K562 (cell line): ENCODE data around the gene EFNA5. TPM values are rescaled to one million over a fixed set of nuclear protein-coding genes. Genes with fewer than 3 reads are reported as not detected.

Source experiments
- ATAC-seq: fragments of 200-7000 bp; cut with Tn5 transposase; 3 replicates; pipeline ENCODE4 v1.9.1; 2020; ENCODE audit warnings: moderate library complexity
- BruUV-seq: library from RNA; stranded (reverse); fragments of 400-500 nt; replicated peaks from 2 replicates; lab custom pipeline; 2021; lab: Mats Ljungman, UMichigan
- CTCF ChIA-PET: fragments of 300-600 bp; formaldehyde crosslinking; extraction: SDS; loops from one replicate; lab custom pipeline; 2021; ENCODE audit warnings: low intra/inter-chr PET ratio; lab: Yijun Ruan, JAX
- POLR2A ChIA-PET: fragments of 300-600, 350-650 bp; sonication (Branson Sonifier 250); formaldehyde crosslinking; extraction: SDS; loops from one replicate; lab custom pipeline; 2021; ENCODE audit warnings: antibody characterized with exemption, inconsistent platforms; lab: Yijun Ruan, JAX
- DNase-seq, 4 experiments: peaks; one replicate each; pipeline versions ENCODE4 v3.0.0 to v3.0.0-alpha.2; 2011 to 2018; ENCODE audit warnings: low spot score in 3 of 4, mixed read lengths in 3 of 4; ENCODE audit errors: extremely low read depth in 1 of 4
- FAIRE-seq: peaks from 2 replicates; lab custom pipeline; 2011; peaks lifted over from hg19 to GRCh38; lab: Jason Lieb, UNC
- H2AFZ ChIP-seq: 2 replicates; pipeline ENCODE4 v1.6.0; 2011; ENCODE audit warnings: low read depth, low read length, control low read depth, inconsistent platforms
- H3K27ac ChIP-seq: fragments of 200-600 bp; 3 replicates; pipeline ENCODE4 v1.8.0; 2011; ENCODE audit warnings: low read depth, mild to moderate bottlenecking, control low read depth, inconsistent platforms, low read length, moderate library complexity, mixed read lengths; ENCODE audit errors: extremely low read depth
- H3K27me3 ChIP-seq, 2 experiments: fragments of 300-600 bp in 1 of 2; 2 replicates in 1 of 2; 3 replicates in 1 of 2; pipeline versions ENCODE4 v1.6.0 to v1.8.0; 2011; ENCODE audit warnings: inconsistent platforms in 2 of 2, low read length in 2 of 2, mild to moderate bottlenecking in 1 of 2, mixed read lengths in 1 of 2, moderate library complexity in 1 of 2; ENCODE audit not compliant: control insufficient read depth in 2 of 2, insufficient read depth in 2 of 2
- H3K36me3 ChIP-seq: fragments of 300-600 bp; 3 replicates; pipeline ENCODE4 v1.8.0; 2011; ENCODE audit warnings: mild to moderate bottlenecking, low read length, inconsistent platforms; ENCODE audit not compliant: control insufficient read depth, insufficient read depth
- H3K4me1 ChIP-seq, 2 experiments: fragments of 200-600 bp in 1 of 2; replicated peaks in 1 of 2; 2 replicates in 1 of 2; 3 replicates in 1 of 2; pipeline versions ENCODE4 v1.5.1 to v1.8.0; 2011; ENCODE audit warnings: inconsistent platforms in 2 of 2, low read length in 2 of 2, mild to moderate bottlenecking in 1 of 2, mixed read lengths in 1 of 2, moderate library complexity in 1 of 2; ENCODE audit not compliant: control insufficient read depth in 2 of 2, insufficient read depth in 2 of 2
- H3K4me2 ChIP-seq: 2 replicates; pipeline ENCODE4 v1.6.1; 2011; ENCODE audit warnings: low read length, control low read depth, inconsistent platforms, mixed read lengths; ENCODE audit not compliant: insufficient read depth
- H3K4me3 ChIP-seq: fragments of 200-600 bp; sonication (generic), shearing (Covaris generic); 2 replicates; pipeline ENCODE4 v1.5.1; 2016; ENCODE audit warnings: control low read depth, inconsistent platforms
- H3K79me2 ChIP-seq: fragments of 200-600 bp; 3 replicates; pipeline ENCODE4 v1.8.0; 2011; ENCODE audit warnings: low read length, inconsistent platforms; ENCODE audit not compliant: control insufficient read depth, insufficient read depth
- H3K9ac ChIP-seq, 2 experiments: 2 replicates each; pipeline versions ENCODE4 v1.6.0 to v1.6.1; 2011; ENCODE audit warnings: low read depth in 2 of 2, low read length in 2 of 2, control low read depth in 1 of 2, inconsistent platforms in 1 of 2, mild to moderate bottlenecking in 1 of 2, mixed read lengths in 1 of 2; ENCODE audit not compliant: insufficient read depth in 1 of 2
- H3K9me1 ChIP-seq: one replicate; pipeline ENCODE4 v1.6.0; 2011; ENCODE audit warnings: inconsistent platforms, mild to moderate bottlenecking, low read length, moderate library complexity; ENCODE audit not compliant: control insufficient read depth, insufficient read depth
- H3K9me3 ChIP-seq: replicated peaks from 2 replicates; pipeline ENCODE4 v1.5.1; 2011; ENCODE audit warnings: low read depth, low read length, inconsistent platforms; ENCODE audit not compliant: control insufficient read depth, insufficient read depth
- H4K20me1 ChIP-seq: replicated peaks from 2 replicates; pipeline ENCODE4 v1.6.1; 2011; ENCODE audit warnings: low read length, inconsistent platforms, mixed read lengths; ENCODE audit not compliant: control insufficient read depth, insufficient read depth
- HLTF ChIP-seq: fragments of 450-650 bp; IDR thresholded peaks from 2 replicates; pipeline ENCODE4 v1.6.1; 2016
- ZNF23 ChIP-seq: fragments of 250-450 bp; sonication (Bioruptor Pico); IDR thresholded peaks from 2 replicates; pipeline ENCODE4 v1.4.0; 2020; ENCODE audit warnings: mild to moderate bottlenecking
- WGBS: fragments of 100-300 bp; shearing (Covaris generic); methylation state at CpG from one replicate; pipeline ENCODE4 v1.1.6; 2016; ENCODE audit warnings: low coverage, mixed read lengths; ENCODE audit not compliant: insufficient coverage; ENCODE audit errors: missing lambda C conversion rate; 5-methylcytosine and 5-hydroxymethylcytosine counted together
- in situ Hi-C: fragments of 300-500 bp; cut with MboI; formaldehyde crosslinking; loops from 4 replicates; pipeline ENCODE4 v1.15.0; 2018; ENCODE audit warnings: inconsistent platforms, mixed read lengths
- intact Hi-C: fragments of 100-400 bp; cut with micrococcal nuclease; formaldehyde crosslinking; loops from 2 replicates; pipeline ENCODE4 v1.14.2; 2022
- polyA plus RNA-seq, 8 experiments: library from polyadenylated mRNA; depleted of rRNA in 4 of 8; stranded (reverse) in 5 of 8; unstranded in 3 of 8; fragments of >200 nt; fragmentation: Nextera tagmentation in 2 of 8; fragmentation: Illumina TruSeq in 1 of 8; extraction: Ambion mirVana in 2 of 8; extraction: Trizol in 1 of 8; gene quantifications; 2 replicates each; pipeline versions ENCODE4 v1.2.1 to v1.2.3, GENCODE V29; 2011 to 2014; ENCODE audit warnings: inconsistent platforms in 1 of 8, missing spikeins in 1 of 8
- total RNA-seq, 7 experiments: library from RNA; depleted of rRNA in 6 of 7; stranded (reverse); fragments of >200 nt in 6 of 7; fragmentation: Illumina TruSeq in 2 of 7; extraction: Trizol in 2 of 7; gene quantifications; 2 replicates each; pipeline versions ENCODE4 v1.2.1 to v1.2.3, GENCODE V29; 2011 to 2021; ENCODE audit warnings: low replicate concordance in 1 of 7
- TF ChIP-seq, protein P1 (sequence below): fragments of 450-650 bp; IDR thresholded peaks from 2 replicates; pipeline ENCODE4 v1.6.1; 2016; ENCODE audit warnings: borderline replicate concordance
- TF ChIP-seq, protein P2 (sequence below): fragments of 250-450 bp; sonication (Bioruptor Pico); IDR thresholded peaks from 2 replicates; pipeline ENCODE4 v1.4.0; 2020
- TF ChIP-seq, protein P3 (sequence below): fragments of 450-650 bp; IDR thresholded peaks from one replicate; pipeline ENCODE4 v1.6.1; 2018; ENCODE audit warnings: mild to moderate bottlenecking, moderate library complexity; ENCODE audit not compliant: partially characterized antibody

EFNA5 gene
- total and polyA plus RNA-seq, 9 of the 15 experiments (the other 6 are each of a cell fraction or from before 2014, with no cell fraction given): 0.20 TPM; not detected in 8

DNA sequence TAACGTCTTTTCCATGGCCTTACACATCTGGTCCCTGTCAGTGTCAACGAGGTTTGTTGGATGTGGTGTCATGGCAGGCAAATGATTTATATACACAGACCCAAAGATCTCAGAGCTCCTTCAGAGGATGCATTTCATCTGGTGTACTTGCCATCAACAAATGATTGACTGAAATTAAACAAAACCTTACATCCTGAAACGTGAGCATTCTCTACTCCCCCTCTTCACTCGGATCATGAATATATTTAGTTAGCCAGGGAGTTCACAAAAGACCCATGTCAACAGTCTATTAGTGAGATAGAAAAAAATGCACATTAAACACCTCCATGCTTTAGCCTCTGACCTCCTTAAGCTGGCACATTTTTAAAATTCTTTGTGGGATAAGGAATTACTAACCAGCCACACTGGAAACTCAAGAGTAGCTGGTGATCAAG lies 215.6 kb downstream of the EFNA5 start:
- no peak for DNase-seq
- CTCF ChIA-PET: no interaction called here

More for the DNA sequence above, 215.6 kb downstream of the EFNA5 start:
- FAIRE-seq (no peak), ATAC-seq (no peak)
- no peak overlapping the region for H3K9ac ChIP-seq
- BruUV-seq: no TSS peak
- WGBS: 0% methylated on average over 4 of the region's 4 CpGs
- H3K79me2 ChIP-seq: no peaks in the 10 kb centered on the region
- POLR2A ChIA-PET: interaction anchor here (1.1 kb wide), 1 partner anchor 24 kb away, joined by 3 read pairs; no protein-coding TSS in a partner anchor
- no peaks in the 10 kb centered on the region for H3K27me3 ChIP-seq
- intact Hi-C loops (no loop called here), in situ Hi-C loops (no loop called here)
- H3K4me2 ChIP-seq: no peak overlapping the region
- H3K4me1 ChIP-seq: no peaks in the 10 kb centered on the region
- no peak overlapping the region for H2AFZ ChIP-seq
- TF ChIP-seq HLTF (no peak), ZNF23 (CRISPR knock-in tag) (no peak)
- TF ChIP-seq, protein P1, sequence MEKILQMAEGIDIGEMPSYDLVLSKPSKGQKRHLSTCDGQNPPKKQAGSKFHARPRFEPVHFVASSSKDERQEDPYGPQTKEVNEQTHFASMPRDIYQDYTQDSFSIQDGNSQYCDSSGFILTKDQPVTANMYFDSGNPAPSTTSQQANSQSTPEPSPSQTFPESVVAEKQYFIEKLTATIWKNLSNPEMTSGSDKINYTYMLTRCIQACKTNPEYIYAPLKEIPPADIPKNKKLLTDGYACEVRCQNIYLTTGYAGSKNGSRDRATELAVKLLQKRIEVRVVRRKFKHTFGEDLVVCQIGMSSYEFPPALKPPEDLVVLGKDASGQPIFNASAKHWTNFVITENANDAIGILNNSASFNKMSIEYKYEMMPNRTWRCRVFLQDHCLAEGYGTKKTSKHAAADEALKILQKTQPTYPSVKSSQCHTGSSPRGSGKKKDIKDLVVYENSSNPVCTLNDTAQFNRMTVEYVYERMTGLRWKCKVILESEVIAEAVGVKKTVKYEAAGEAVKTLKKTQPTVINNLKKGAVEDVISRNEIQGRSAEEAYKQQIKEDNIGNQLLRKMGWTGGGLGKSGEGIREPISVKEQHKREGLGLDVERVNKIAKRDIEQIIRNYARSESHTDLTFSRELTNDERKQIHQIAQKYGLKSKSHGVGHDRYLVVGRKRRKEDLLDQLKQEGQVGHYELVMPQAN: no peak
- TF ChIP-seq, protein P2, sequence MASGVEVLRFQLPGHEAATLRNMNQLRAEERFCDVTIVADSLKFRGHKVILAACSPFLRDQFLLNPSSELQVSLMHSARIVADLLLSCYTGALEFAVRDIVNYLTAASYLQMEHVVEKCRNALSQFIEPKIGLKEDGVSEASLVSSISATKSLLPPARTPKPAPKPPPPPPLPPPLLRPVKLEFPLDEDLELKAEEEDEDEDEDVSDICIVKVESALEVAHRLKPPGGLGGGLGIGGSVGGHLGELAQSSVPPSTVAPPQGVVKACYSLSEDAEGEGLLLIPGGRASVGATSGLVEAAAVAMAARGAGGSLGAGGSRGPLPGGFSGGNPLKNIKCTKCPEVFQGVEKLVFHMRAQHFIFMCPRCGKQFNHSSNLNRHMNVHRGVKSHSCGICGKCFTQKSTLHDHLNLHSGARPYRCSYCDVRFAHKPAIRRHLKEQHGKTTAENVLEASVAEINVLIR: no peak
- TF ChIP-seq, protein P3, sequence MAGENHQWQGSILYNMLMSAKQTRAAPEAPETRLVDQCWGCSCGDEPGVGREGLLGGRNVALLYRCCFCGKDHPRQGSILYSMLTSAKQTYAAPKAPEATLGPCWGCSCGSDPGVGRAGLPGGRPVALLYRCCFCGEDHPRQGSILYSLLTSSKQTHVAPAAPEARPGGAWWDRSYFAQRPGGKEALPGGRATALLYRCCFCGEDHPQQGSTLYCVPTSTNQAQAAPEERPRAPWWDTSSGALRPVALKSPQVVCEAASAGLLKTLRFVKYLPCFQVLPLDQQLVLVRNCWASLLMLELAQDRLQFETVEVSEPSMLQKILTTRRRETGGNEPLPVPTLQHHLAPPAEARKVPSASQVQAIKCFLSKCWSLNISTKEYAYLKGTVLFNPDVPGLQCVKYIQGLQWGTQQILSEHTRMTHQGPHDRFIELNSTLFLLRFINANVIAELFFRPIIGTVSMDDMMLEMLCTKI: no peak
- H3K27ac ChIP-seq: no peak overlapping the region
- no peaks in the 10 kb centered on the region for H4K20me1 ChIP-seq
- no peaks in the 10 kb centered on the region for H3K9me1 ChIP-seq
- H3K9me3 ChIP-seq: no peaks in the 10 kb centered on the region
- no peak overlapping the region for H3K4me3 ChIP-seq
- H3K36me3 ChIP-seq: no peaks in the 10 kb centered on the region
